ENCODE measurements around the gene CGB2.
"Not testable (repeated sequence)": the region's sequence is repeated elsewhere in the genome, so short reads cannot be mapped to it uniquely, and the experiment has no call there.

DNA sequence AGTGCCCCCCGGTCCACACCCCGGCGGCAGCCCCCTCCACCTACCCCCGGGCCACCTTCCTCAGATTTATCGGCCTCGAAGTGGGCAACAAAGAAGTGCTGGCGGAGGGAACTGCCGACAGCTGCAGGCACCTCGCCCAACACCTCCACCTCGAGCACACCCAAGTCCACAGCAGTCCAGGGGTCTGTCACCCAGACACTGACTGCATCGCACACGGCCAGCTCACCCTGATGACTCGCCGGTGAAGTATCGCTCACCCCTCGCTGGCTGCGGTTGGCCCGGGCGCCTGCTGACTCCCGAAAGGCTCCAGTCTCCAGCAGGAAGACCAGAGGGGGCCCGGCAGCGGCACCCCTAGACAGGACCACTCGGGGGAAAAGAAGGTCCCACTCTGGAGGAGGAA, 6.1 kb upstream of the CGB2 start:
- TF ChIP-seq POLR2A (IDR thresholded peaks at IDR 0.05) = not testable (repeated sequence)
- TF ChIP-seq, protein P1, sequence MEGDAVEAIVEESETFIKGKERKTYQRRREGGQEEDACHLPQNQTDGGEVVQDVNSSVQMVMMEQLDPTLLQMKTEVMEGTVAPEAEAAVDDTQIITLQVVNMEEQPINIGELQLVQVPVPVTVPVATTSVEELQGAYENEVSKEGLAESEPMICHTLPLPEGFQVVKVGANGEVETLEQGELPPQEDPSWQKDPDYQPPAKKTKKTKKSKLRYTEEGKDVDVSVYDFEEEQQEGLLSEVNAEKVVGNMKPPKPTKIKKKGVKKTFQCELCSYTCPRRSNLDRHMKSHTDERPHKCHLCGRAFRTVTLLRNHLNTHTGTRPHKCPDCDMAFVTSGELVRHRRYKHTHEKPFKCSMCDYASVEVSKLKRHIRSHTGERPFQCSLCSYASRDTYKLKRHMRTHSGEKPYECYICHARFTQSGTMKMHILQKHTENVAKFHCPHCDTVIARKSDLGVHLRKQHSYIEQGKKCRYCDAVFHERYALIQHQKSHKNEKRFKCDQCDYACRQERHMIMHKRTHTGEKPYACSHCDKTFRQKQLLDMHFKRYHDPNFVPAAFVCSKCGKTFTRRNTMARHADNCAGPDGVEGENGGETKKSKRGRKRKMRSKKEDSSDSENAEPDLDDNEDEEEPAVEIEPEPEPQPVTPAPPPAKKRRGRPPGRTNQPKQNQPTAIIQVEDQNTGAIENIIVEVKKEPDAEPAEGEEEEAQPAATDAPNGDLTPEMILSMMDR (IDR thresholded peaks at IDR 0.05 in 4 of 5, conservative IDR thresholded peaks at IDR 0.05 in 1 of 5) = not testable (repeated sequence)
